ENCODE data around the gene CLCN6.

The CLCN6 gene

DNA sequence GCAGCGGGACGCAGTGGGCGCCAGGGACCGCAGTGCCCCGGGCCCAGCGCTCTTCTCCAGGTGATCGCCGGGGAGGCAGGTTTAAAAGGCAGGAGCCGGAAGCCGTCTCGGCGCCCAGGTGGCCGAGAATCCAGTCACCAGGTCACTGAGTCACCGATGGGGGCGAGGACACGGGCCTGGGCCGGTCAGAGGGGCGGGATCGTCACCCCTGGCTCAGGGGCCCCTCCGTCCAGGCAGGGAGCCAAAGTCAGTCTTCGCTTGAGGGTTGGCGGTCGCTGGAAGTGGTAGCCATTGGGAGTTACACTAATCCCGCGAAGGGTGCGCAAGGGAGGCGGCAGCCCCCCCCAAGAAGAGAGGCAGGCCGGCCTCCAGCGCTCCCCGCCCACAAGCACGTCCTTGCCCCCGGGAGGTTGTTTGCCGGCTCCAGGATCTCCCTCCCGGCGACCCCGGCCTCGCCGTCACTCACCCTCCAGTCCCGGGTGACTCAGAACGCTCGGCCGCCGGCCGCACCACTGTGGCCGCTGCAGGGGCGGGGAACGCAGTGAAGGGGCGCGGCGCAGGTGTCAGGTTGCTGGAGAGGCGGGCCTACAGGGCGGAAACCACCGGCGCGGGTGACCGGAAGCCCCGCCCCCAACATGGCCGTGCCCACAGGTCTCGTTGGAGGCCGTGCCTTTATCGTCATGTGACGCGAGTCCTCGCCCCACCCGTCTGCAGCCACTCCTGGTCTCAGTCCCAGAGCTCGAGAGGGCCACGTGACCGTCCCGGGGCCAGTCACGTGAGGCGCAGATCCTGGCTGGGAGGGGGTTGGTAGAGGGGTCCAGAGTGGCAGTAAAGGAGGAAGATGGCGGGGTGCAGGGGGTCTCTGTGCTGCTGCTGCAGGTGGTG lies at the start of gene CLCN6, which contains the start of gene MTHFR (continued):
- TF ChIP-seq PATZ1 (tag by site-specific recombination; IDR thresholded peaks at IDR 0.05) (peak; percentile 93), ZBTB7A (tag by site-specific recombination; IDR thresholded peaks at IDR 0.05; ENCODE audit: low read depth) (0 out of 2 replicates have a peak, but pooled peaks have one; percentile 76), ZNF530 (tag by site-specific recombination; IDR thresholded peaks at IDR 0.05; ENCODE audit: low read depth) (no peak), TRIM28 (IDR thresholded peaks at IDR 0.05; ENCODE audit: borderline replicate concordance, low read length) (no peak; the same call in 1 of the 2 replicates), ZNF341 (tag by site-specific recombination; IDR thresholded peaks at IDR 0.05; ENCODE audit: low read depth) (peak; percentile 38; the same call in 1 of the 2 replicates), ZNF416 (tag by site-specific recombination; IDR thresholded peaks at IDR 0.05) (no peak), ZBTB17 (tag by site-specific recombination; IDR thresholded peaks at IDR 0.05) (peak; percentile 75), ZNF843 (tag by site-specific recombination; IDR thresholded peaks at IDR 0.05) (peak; percentile 77; the same call in 1 of the 2 replicates), ZNF501 (tag by site-specific recombination; IDR thresholded peaks at IDR 0.05) (peak; percentile 65), ZNF311 (tag by site-specific recombination; IDR thresholded peaks at IDR 0.05; ENCODE audit: borderline replicate concordance) (no peak), PRDM1 (tag by site-specific recombination; IDR thresholded peaks at IDR 0.05) (no peak), ZFP3 (tag by site-specific recombination; IDR thresholded peaks at IDR 0.05; ENCODE audit: low read depth) (no peak), ZNF37A (tag by site-specific recombination; IDR thresholded peaks at IDR 0.05) (no peak), ZNF248 (tag by site-specific recombination; IDR thresholded peaks at IDR 0.05) (no peak), ZNF639 (tag by site-specific recombination; IDR thresholded peaks at IDR 0.05) (no peak), GFI1B (tag by site-specific recombination; IDR thresholded peaks at IDR 0.05) (no peak), RBAK (tag by site-specific recombination; IDR thresholded peaks at IDR 0.05) (no peak), ZFP41 (tag by site-specific recombination; IDR thresholded peaks at IDR 0.05; ENCODE audit: borderline replicate concordance) (no peak), ZNF677 (tag by site-specific recombination; IDR thresholded peaks at IDR 0.05) (no peak), ELK4 (IDR thresholded peaks at IDR 0.05; ENCODE audit: borderline replicate concordance, low read depth, low read length) (no peak; the same call in 1 of the 2 replicates), ZNF76 (tag by site-specific recombination; IDR thresholded peaks at IDR 0.05; ENCODE audit: borderline replicate concordance, low read depth) (no peak; the same call in 1 of the 2 replicates), ZNF549 (tag by site-specific recombination; IDR thresholded peaks at IDR 0.05) (no peak), ZBTB20 (tag by site-specific recombination; IDR thresholded peaks at IDR 0.05) (peak; percentile 91), BCL11A (tag by site-specific recombination; IDR thresholded peaks at IDR 0.05; ENCODE audit: low read depth) (peak; percentile 88), ZXDB (tag by site-specific recombination; IDR thresholded peaks at IDR 0.05) (peak; percentile 94)
- TF ChIP-seq, protein P1, sequence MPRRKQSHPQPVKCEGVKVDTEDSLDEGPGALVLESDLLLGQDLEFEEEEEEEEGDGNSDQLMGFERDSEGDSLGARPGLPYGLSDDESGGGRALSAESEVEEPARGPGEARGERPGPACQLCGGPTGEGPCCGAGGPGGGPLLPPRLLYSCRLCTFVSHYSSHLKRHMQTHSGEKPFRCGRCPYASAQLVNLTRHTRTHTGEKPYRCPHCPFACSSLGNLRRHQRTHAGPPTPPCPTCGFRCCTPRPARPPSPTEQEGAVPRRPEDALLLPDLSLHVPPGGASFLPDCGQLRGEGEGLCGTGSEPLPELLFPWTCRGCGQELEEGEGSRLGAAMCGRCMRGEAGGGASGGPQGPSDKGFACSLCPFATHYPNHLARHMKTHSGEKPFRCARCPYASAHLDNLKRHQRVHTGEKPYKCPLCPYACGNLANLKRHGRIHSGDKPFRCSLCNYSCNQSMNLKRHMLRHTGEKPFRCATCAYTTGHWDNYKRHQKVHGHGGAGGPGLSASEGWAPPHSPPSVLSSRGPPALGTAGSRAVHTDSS (tag by site-specific recombination; IDR thresholded peaks at IDR 0.05), result no peak
- TF ChIP-seq, protein P2, sequence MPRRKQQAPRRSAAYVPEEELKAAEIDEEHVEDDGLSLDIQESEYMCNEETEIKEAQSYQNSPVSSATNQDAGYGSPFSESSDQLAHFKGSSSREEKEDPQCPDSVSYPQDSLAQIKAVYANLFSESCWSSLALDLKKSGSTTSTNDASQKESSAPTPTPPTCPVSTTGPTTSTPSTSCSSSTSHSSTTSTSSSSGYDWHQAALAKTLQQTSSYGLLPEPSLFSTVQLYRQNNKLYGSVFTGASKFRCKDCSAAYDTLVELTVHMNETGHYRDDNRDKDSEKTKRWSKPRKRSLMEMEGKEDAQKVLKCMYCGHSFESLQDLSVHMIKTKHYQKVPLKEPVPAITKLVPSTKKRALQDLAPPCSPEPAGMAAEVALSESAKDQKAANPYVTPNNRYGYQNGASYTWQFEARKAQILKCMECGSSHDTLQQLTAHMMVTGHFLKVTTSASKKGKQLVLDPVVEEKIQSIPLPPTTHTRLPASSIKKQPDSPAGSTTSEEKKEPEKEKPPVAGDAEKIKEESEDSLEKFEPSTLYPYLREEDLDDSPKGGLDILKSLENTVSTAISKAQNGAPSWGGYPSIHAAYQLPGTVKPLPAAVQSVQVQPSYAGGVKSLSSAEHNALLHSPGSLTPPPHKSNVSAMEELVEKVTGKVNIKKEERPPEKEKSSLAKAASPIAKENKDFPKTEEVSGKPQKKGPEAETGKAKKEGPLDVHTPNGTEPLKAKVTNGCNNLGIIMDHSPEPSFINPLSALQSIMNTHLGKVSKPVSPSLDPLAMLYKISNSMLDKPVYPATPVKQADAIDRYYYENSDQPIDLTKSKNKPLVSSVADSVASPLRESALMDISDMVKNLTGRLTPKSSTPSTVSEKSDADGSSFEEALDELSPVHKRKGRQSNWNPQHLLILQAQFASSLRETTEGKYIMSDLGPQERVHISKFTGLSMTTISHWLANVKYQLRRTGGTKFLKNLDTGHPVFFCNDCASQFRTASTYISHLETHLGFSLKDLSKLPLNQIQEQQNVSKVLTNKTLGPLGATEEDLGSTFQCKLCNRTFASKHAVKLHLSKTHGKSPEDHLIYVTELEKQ (tag by site-specific recombination; IDR thresholded peaks at IDR 0.05; ENCODE audit: borderline replicate concordance), result peak; percentile 21; the same call in 1 of the 2 replicates
- TF ChIP-seq, protein P3, sequence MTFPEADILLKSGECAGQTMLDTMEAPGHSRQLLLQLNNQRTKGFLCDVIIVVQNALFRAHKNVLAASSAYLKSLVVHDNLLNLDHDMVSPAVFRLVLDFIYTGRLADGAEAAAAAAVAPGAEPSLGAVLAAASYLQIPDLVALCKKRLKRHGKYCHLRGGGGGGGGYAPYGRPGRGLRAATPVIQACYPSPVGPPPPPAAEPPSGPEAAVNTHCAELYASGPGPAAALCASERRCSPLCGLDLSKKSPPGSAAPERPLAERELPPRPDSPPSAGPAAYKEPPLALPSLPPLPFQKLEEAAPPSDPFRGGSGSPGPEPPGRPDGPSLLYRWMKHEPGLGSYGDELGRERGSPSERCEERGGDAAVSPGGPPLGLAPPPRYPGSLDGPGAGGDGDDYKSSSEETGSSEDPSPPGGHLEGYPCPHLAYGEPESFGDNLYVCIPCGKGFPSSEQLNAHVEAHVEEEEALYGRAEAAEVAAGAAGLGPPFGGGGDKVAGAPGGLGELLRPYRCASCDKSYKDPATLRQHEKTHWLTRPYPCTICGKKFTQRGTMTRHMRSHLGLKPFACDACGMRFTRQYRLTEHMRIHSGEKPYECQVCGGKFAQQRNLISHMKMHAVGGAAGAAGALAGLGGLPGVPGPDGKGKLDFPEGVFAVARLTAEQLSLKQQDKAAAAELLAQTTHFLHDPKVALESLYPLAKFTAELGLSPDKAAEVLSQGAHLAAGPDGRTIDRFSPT (tag by site-specific recombination; IDR thresholded peaks at IDR 0.05), result peak; percentile 95

Data from HEK293 (cell line).